CD4-positive, alpha-beta T cell (primary cell): ENCODE results near the gene BAZ1A. TPM values are rescaled to one million over a fixed set of nuclear protein-coding genes. Genes with fewer than 3 reads are reported as not detected.

Experiments
- ATAC-seq: fragments of 200-7000 bp; cut with Tn5 transposase; one replicate; pipeline ENCODE4 v1.10.0; 2022; ENCODE audit warnings: mild to moderate bottlenecking; ENCODE audit not compliant: poor library complexity
- CTCF ChIA-PET: fragments of 350-600 bp; sonication (Branson Sonifier 250); formaldehyde crosslinking; loops from one replicate; lab custom pipeline; 2021; ENCODE audit warnings: antibody characterized with exemption, inconsistent platforms; lab: Charles Lee
- POLR2A ChIA-PET: fragments of 350-600 bp; sonication (Branson Sonifier 250); formaldehyde crosslinking; loops from one replicate; lab custom pipeline; 2021; ENCODE audit warnings: antibody characterized with exemption, inconsistent platforms; lab: Charles Lee
- DNase-seq, 14 experiments: peaks; one replicate each; pipeline ENCODE4 v3.0.0-alpha.2; 2013 to 2020; ENCODE audit warnings: mixed read lengths in 2 of 14
- H3K27ac ChIP-seq, 2 donors: one replicate each; pipeline versions ENCODE4 v1.5.1 to v1.7.0; 2013; ENCODE audit warnings: low read length in 2 of 2, low read depth in 1 of 2, mild to moderate bottlenecking in 1 of 2
- H3K27me3 ChIP-seq, 2 experiments: 1 replicate in 1 of 2; 2 replicates in 1 of 2; pipeline versions ENCODE4 v1.6.1 to v1.7.0; 2013; ENCODE audit warnings: low read length in 2 of 2, control low read depth in 1 of 2, mild to moderate bottlenecking in 1 of 2, moderate library complexity in 1 of 2; ENCODE audit not compliant: insufficient read depth in 2 of 2, control insufficient read depth in 1 of 2
- H3K36me3 ChIP-seq: one replicate; pipeline ENCODE4 v1.6.1; 2013; ENCODE audit warnings: low read length, control low read depth; ENCODE audit not compliant: insufficient read depth
- H3K4me1 ChIP-seq: one replicate; pipeline ENCODE4 v1.6.1; 2013; ENCODE audit warnings: low read length, control low read depth; ENCODE audit not compliant: insufficient read depth
- H3K4me3 ChIP-seq: one replicate; pipeline ENCODE4 v1.5.1; 2013; ENCODE audit warnings: mild to moderate bottlenecking, low read length, moderate library complexity
- H3K9me3 ChIP-seq, 2 experiments: 1 replicate in 1 of 2; 2 replicates in 1 of 2; pipeline versions ENCODE4 v1.6.1 to v1.7.0; 2013; ENCODE audit warnings: low read length in 2 of 2, mild to moderate bottlenecking in 2 of 2, control low read depth in 1 of 2, moderate library complexity in 1 of 2; ENCODE audit not compliant: control insufficient read depth in 1 of 2, insufficient read depth in 1 of 2
- H3K27ac Mint-ChIP-seq: one replicate; pipeline ENCODE4 v1.8.0; 2020; ENCODE audit warnings: mixed read lengths
- H3K27me3 Mint-ChIP-seq: one replicate; pipeline ENCODE4 v1.8.0; 2021; ENCODE audit warnings: mixed read lengths
- H3K36me3 Mint-ChIP-seq: one replicate; pipeline ENCODE4 v1.8.0; 2021; ENCODE audit warnings: low read depth, mixed read lengths
- H3K4me1 Mint-ChIP-seq: one replicate; pipeline ENCODE4 v1.8.0; 2021; ENCODE audit warnings: low read depth, mixed read lengths
- H3K4me3 Mint-ChIP-seq: one replicate; pipeline ENCODE4 v1.8.0; 2020; ENCODE audit warnings: mild to moderate bottlenecking, mixed read lengths
- H3K9me3 Mint-ChIP-seq: one replicate; pipeline ENCODE4 v1.8.0; 2020; ENCODE audit warnings: mixed read lengths
- CTCF ChIP-seq: fragments of 200-600 bp; IDR thresholded peaks from one replicate; pipeline ENCODE4 v1.8.0; 2022; ENCODE audit warnings: antibody characterized with exemption, mild to moderate bottlenecking
- intact Hi-C, 2 experiments: fragments of 100-400 bp; cut with DNase I in 1 of 2; cut with micrococcal nuclease in 1 of 2; formaldehyde crosslinking; loops; one replicate each; pipeline versions ENCODE4 v1.15.1 to v1.9.0; 2023 to 2025; cut with DNase I, micrococcal nuclease
- total RNA-seq, 174 experiments: library from RNA in 2 of 174; stranded (reverse) in 2 of 174; gene quantifications; one replicate each; pipeline ENCODE4 v1.2.3 and lab custom pipeline; 2021 to 2026

Gene BAZ1A
- total RNA-seq, 2 experiments from 2014 or later: 46.5 to 52.3 TPM

- POLR2A ChIA-PET: interaction anchor here (3.2 kb wide), 1 partner anchor 39 kb away, joined by 15 read pairs; the partner anchor contains the start of gene BAZ1A
- no peak for ATAC-seq
- peaks cover 29% of the 10 kb centered on the region for H3K4me1 ChIP-seq
These were observed 39.8 kb downstream of the BAZ1A start for GRCh38 chr14:34835312-34835711.

GRCh38 chr14:34833549-34834523 is 41.3 kb downstream of the BAZ1A start:
- H3K36me3 ChIP-seq: peaks cover under 1% of the 10 kb centered on the region

More at GRCh38 chr14:34835312-34835711, 39.8 kb downstream of the BAZ1A start:
- Mint-ChIP-seq H3K27ac (peak overlapping the region; percentile 82), H3K4me3 (no peak overlapping the region), H3K36me3 (peaks cover 17% of the 10 kb centered on the region), H3K27me3 (no peaks in the 10 kb centered on the region), H3K4me1 (peaks cover 51% of the 10 kb centered on the region), H3K9me3 (no peaks in the 10 kb centered on the region)
- no peak for TF ChIP-seq CTCF
- CTCF ChIA-PET: no interaction called here
- Histone ChIP-seq H3K4me3 (no peak overlapping the region), H3K27me3 (no peaks in the 10 kb centered on the region), H3K36me3 (peaks cover 5% of the 10 kb centered on the region), H3K9me3 (no peaks in the 10 kb centered on the region), H3K27ac (no peak overlapping the region)
- intact Hi-C loops: no loop called here
- no peak for DNase-seq

More at GRCh38 chr14:34833549-34834523, 41.3 kb downstream of the BAZ1A start:
- intact Hi-C loops: loop anchor here in 1 of 2 experiments (5.0 kb wide), 1 partner anchor 38 kb away; no protein-coding TSS in a partner anchor
- H3K27ac Mint-ChIP-seq: peak overlapping the region; percentile 82
- ATAC-seq (peak; percentile 74), DNase-seq (peak in 3 of 14 experiments; percentile 28 to 53 (median 36))
- peaks cover 23% of the 10 kb centered on the region for H3K36me3 Mint-ChIP-seq
- no peak for TF ChIP-seq CTCF
- no peaks in the 10 kb centered on the region for H3K27me3 ChIP-seq
- H3K4me3 ChIP-seq: no peak overlapping the region
- H3K9me3 Mint-ChIP-seq: no peaks in the 10 kb centered on the region
- H3K27ac ChIP-seq: peak overlapping the region in 1 of 2 donors; percentile 25
- POLR2A ChIA-PET: interaction anchor here (0.8 to 3.2 kb wide), 5 partner anchors 17 to 288 kb away, joined by 3 to 15 read pairs (median 5); partner anchors contain the start of genes BAZ1A, PPP2R3C and SRP54
- H3K4me1 ChIP-seq: peaks cover 26% of the 10 kb centered on the region
- CTCF ChIA-PET: no interaction called here
- no peaks in the 10 kb centered on the region for H3K9me3 ChIP-seq
- no peaks in the 10 kb centered on the region for H3K27me3 Mint-ChIP-seq
- H3K4me3 Mint-ChIP-seq: no peak overlapping the region
- H3K4me1 Mint-ChIP-seq: peaks cover 61% of the 10 kb centered on the region
